GM12874 (cell line): ENCODE results near the gene ALX3.
A peak's percentile ranks its signal among the peaks of the same experiment; 100 is the strongest.

Experiments used
- TF ChIP-seq, protein P1 (sequence below): IDR thresholded peaks from 2 replicates; pipeline ENCODE4 v1.5.1; 2011; ENCODE audit warnings: low read depth, mild to moderate bottlenecking, control low read depth, low read length, moderate library complexity; ENCODE audit not compliant: insufficient read depth

The ALX3 gene

DNA sequence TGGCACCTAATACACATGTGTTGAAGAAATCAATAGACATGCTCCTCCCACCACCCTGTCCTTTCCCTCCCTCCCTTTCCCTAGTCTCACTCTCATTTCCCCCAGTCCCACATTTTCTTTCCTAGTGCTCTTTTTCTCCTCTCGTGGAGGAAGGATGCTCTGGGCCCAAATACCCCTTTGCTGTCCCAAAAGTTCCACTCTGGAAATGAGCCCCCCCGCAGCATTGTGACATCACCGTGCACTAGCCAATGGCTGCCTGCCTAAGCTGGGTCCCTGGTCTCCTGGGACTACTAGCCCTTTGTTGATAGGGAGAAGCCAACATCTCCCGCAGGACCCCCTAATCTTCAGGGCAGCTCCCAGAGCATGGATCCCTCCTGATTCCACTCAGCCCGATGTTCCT, 41.7 kb upstream of the ALX3 start, which contains the start of gene UBL4B:
TSS of gene UBL4B (plus strand) at position 301 of the 400 bp plus-strand sequence. CDS start at position 393, 92 bp downstream.
- TF ChIP-seq, protein P1, sequence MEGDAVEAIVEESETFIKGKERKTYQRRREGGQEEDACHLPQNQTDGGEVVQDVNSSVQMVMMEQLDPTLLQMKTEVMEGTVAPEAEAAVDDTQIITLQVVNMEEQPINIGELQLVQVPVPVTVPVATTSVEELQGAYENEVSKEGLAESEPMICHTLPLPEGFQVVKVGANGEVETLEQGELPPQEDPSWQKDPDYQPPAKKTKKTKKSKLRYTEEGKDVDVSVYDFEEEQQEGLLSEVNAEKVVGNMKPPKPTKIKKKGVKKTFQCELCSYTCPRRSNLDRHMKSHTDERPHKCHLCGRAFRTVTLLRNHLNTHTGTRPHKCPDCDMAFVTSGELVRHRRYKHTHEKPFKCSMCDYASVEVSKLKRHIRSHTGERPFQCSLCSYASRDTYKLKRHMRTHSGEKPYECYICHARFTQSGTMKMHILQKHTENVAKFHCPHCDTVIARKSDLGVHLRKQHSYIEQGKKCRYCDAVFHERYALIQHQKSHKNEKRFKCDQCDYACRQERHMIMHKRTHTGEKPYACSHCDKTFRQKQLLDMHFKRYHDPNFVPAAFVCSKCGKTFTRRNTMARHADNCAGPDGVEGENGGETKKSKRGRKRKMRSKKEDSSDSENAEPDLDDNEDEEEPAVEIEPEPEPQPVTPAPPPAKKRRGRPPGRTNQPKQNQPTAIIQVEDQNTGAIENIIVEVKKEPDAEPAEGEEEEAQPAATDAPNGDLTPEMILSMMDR = no peak

DNA sequence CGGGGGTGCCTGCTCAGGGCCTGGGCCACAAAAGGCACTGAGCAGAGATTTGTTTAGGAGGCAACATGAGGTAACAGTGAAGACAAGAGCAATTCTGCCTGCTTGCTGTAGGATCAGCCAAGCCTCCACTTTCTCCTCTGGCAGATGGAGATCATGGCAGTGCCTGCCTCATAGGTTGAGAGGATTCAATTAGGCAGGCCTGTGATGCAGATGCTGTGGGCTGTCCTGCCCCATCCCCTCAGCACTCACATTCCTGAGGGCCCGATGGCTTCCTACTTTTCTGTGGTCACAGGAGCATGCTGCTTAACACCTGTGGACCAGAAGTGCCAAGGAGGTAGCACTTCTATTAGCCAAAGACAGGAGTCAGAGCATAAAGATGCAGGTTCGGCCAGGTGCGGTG, 40.6 kb upstream of the ALX3 start:
- TF ChIP-seq, protein P1 = no peak

DNA sequence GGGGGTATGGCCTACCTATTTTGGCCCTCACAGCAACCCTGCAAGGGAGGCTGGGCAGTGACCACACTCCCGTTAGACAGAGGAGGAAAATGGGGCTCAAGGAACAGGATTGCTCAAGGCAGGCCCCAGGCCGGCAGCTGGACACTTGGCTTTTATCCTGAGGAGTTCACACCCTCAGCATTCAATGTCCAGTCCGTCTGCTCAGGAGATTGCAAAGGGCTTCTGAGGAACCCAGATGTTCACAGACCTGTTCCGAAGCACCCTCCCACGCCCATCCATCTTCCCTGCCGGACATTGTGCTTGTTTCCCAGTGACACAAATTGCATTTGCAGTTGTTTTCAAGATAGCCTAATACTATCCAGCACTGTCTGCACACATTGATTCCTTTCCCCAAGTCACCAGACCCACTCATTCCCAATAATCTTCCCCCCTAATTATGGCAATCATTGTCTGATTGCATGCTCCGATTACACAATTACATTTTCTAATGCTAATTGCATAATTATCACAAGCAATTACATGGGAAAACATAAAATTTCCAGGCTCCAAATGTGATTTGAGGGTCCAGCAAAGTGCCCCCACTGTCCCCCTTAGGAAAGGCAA, 37.5 kb upstream of the ALX3 start:
- TF ChIP-seq, protein P1 = no peak

DNA sequence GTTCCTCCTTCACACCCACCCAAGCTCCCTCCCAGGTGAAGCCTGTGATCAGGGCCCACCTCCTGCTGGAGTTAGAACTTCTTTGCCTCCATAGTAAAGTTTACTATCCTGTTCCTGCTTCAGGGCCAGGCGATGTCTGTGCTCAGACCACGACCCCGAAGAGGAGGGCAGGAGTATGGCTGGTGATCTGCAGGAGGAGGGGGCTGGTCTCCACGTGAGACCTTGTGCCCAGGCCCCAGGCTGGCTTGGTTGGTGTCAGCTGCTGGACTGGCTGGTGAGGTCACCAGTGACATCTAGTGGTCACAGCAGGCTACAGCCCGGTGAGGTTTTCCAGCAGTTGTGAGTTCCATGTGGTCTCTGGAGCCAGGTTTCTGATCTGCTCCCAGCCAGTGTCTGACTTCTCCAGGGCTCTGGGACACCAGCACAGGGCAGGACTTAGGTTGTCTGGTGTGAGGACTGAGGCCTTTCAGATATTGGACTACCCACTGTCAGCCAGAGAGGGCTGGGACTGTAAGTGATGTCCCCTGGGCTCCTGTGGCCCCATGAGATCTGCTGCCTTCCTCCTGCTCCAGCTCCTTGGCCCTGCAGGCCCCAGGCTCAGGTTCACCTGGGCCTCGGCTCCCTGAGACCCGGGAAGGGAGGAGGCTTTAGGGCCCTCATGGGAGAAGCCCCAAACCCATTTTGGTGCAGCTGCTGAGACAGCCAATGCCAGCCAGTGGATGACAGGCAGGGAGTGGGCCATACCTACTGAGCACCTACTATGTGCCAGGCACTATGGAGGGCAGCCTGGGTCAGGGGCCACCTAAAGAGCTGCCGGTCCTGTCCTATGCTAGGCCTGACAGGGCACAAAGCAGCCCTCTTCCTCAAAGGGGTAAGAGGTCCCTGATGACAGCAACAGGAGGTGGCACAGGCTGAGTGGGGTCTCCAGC, 35.8 kb upstream of the ALX3 start:
- TF ChIP-seq, protein P1 = peak; percentile 97

DNA sequence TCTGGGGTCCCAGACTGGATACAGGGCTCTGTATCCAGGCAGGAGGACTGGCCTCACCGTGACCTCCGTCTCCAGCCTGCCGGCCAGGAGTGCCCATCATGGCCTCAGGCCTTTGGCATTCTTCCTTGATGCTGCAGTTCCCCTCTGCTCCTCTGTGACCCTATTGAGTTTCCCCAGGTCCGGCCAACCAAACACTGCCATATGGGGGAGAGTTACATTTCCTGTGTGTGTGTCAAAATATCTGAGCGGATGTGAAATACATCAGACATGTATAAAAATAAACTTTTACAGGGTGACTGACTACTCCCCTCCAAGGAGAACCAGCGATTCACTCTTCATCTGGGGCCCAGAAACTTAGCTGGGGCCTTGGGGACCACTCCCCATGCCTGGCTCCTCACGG, 31.6 kb upstream of the ALX3 start:
- TF ChIP-seq, protein P1 = no peak

DNA sequence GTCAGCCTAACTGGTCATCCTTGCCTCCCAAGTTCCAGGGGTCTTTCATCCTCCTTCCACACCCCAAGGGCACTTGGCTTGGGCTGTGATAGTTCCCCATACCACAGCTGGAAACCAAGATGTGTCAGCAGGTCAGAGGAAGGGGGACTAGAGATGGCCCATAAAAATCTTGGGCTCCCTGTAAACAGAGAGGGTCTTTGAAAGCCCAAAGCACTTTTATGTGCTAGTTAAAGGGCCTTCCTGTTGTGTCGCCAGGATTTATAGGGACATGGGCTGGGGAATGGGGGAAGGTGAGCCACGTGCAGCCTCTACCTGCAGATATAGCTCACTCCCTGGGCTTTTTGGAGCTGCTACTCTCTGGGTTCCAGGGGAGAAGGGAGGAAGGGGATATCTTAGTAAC, 29.9 kb upstream of the ALX3 start:
- TF ChIP-seq, protein P1 = no peak

DNA sequence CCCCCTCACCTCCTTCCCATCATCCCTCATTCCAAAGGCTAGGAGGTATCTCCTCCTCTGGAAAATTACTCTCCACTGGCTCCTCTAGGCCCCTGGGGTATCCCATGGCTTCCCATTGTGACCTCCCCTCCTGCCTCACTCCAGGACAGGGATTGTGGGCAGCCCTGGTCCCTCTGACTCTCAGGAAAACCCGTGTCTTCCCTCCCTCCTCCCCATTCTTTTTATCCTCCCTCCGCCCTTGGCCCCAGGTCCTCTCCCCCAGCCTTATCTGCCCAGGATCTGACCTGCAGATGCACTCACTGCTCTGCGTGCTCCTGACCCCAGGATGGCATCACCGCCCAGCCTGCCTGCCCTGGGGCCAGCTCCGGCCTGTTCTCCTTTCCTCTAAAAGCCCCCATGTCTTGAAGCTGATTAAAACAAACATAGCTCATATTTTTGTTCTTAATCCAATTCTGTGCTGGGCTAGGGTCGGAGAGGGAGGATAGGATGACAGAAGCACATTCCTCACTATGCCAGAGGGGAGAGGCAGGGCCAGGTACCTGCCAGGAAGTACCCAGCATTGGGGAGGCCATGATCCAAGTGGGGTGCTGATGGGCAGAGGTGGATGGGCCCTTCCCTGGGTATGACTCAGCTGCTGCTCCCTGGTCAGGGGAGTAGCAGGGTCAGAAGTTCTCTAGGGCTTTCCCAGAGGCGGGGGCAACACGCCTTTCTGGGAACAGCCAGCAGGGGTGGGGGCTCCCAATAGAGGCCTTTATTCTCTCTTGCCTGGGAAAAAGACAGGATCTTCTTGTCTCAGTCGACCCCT, 28.0 kb upstream of the ALX3 start:
- TF ChIP-seq, protein P1 = no peak
